ENCODE data around the gene FBP1. TPM values are rescaled to one million over a fixed set of nuclear protein-coding genes. Genes with fewer than 3 reads are reported as not detected.
A peak's percentile ranks its signal among the peaks of the same experiment; 100 is the strongest.

The FBP1 gene
- total RNA-seq, 1 experiment from 2014 or later, result 2.3 TPM

- H3K27me3 ChIP-seq (replicated peaks; ENCODE audit: control insufficient read depth, insufficient read depth, low read length), result no peaks in the 10 kb centered on the region
- no peaks in the 10 kb centered on the region for H3K9me3 Mint-ChIP-seq (ENCODE audit: unreplicated experiment)
- intact Hi-C loops (cut with micrococcal nuclease; ENCODE audit: unreplicated experiment), result no loop called here
- TF ChIP-seq CTCF (IDR thresholded peaks at IDR 0.05; ENCODE audit: insufficient read depth in 1 of 2, low read depth in 1 of 2, low read length in 1 of 2, severe bottlenecking in 1 of 2, unreplicated experiment in 1 of 2), result no peak
- no peak overlapping the region for H3K4me3 ChIP-seq (ENCODE audit: low read depth, low read length)
- BruUV-seq (replicated peaks), result no TSS peak
- POLR2A ChIA-PET, result no interaction called here
- no peaks in the 10 kb centered on the region for H3K36me3 ChIP-seq (ENCODE audit: control insufficient read depth, insufficient read depth, low read length)
- no peak for DNase-seq
- no peaks in the 10 kb centered on the region for H3K9me3 ChIP-seq
- H3K4me1 Mint-ChIP-seq (ENCODE audit: low read depth, unreplicated experiment), result no peaks in the 10 kb centered on the region
- H3K4me1 ChIP-seq, result no peaks in the 10 kb centered on the region
- H3K27me3 Mint-ChIP-seq (ENCODE audit: insufficient read depth, unreplicated experiment), result no peaks in the 10 kb centered on the region
- CTCF ChIA-PET, result interaction anchor here (1.0 kb wide), 1 partner anchor 70 kb away, joined by 3 read pairs; the partner anchor contains the start of gene PCAT7
- H3K36me3 Mint-ChIP-seq (ENCODE audit: insufficient read depth, unreplicated experiment), result no peaks in the 10 kb centered on the region
- H3K27ac Mint-ChIP-seq (ENCODE audit: unreplicated experiment), result no peak overlapping the region
- H3K4me3 Mint-ChIP-seq (ENCODE audit: unreplicated experiment), result no peak overlapping the region
Observed at GRCh38 chr9:94624629-94625028, 14.7 kb downstream of the FBP1 start.

- H3K27me3 ChIP-seq (replicated peaks; ENCODE audit: control insufficient read depth, insufficient read depth, low read length), result no peaks in the 10 kb centered on the region
- H3K4me3 Mint-ChIP-seq (ENCODE audit: unreplicated experiment), result no peak overlapping the region
- ChIA-PET CTCF (interaction anchor here (1.2 kb wide), 2 partner anchors 46 to 69 kb away, joined by 3 to 16 read pairs; partner anchors contain the start of gene PCAT7), POLR2A (no interaction called here)
- H3K4me1 ChIP-seq, result no peaks in the 10 kb centered on the region; the same call in 1 of the 2 replicates
- no peaks in the 10 kb centered on the region for H3K4me1 Mint-ChIP-seq (ENCODE audit: low read depth, unreplicated experiment)
- H3K27ac Mint-ChIP-seq (ENCODE audit: unreplicated experiment), result no peak overlapping the region
- H3K4me3 ChIP-seq (ENCODE audit: low read depth, low read length), result no peak overlapping the region
- BruUV-seq (replicated peaks), result no TSS peak
- no peaks in the 10 kb centered on the region for H3K36me3 Mint-ChIP-seq (ENCODE audit: insufficient read depth, unreplicated experiment)
- peak; percentile 67 to 72 for DNase-seq
- intact Hi-C loops (cut with micrococcal nuclease; ENCODE audit: unreplicated experiment), result loop anchor here (1.0 kb wide), 1 partner anchor 69 kb away; no protein-coding TSS in a partner anchor
- H3K9me3 ChIP-seq, result no peaks in the 10 kb centered on the region
- H3K36me3 ChIP-seq (ENCODE audit: control insufficient read depth, insufficient read depth, low read length), result no peaks in the 10 kb centered on the region
- TF ChIP-seq CTCF (IDR thresholded peaks at IDR 0.05; ENCODE audit: insufficient read depth in 1 of 2, low read depth in 1 of 2, low read length in 1 of 2, severe bottlenecking in 1 of 2, unreplicated experiment in 1 of 2), result peak; percentile 52 to 71
- no peaks in the 10 kb centered on the region for H3K27me3 Mint-ChIP-seq (ENCODE audit: insufficient read depth, unreplicated experiment)
- H3K9me3 Mint-ChIP-seq (ENCODE audit: unreplicated experiment), result no peaks in the 10 kb centered on the region
Observed at GRCh38 chr9:94623253-94623652, 16.1 kb downstream of the FBP1 start.

- no peak for TF ChIP-seq CTCF (IDR thresholded peaks at IDR 0.05; ENCODE audit: insufficient read depth in 1 of 2, low read depth in 1 of 2, low read length in 1 of 2, severe bottlenecking in 1 of 2, unreplicated experiment in 1 of 2)
- no peaks in the 10 kb centered on the region for H3K27me3 Mint-ChIP-seq (ENCODE audit: insufficient read depth, unreplicated experiment)
- no peaks in the 10 kb centered on the region for H3K27me3 ChIP-seq (replicated peaks; ENCODE audit: control insufficient read depth, insufficient read depth, low read length)
- no peak overlapping the region for H3K4me3 Mint-ChIP-seq (ENCODE audit: unreplicated experiment)
- ChIA-PET CTCF (interaction anchor here (1.2 kb wide), 1 partner anchor 47 kb away, joined by 3 read pairs; no protein-coding TSS in a partner anchor), POLR2A (no interaction called here)
- intact Hi-C loops (cut with micrococcal nuclease; ENCODE audit: unreplicated experiment), result no loop called here
- H3K4me1 Mint-ChIP-seq (ENCODE audit: low read depth, unreplicated experiment), result no peaks in the 10 kb centered on the region
- H3K9me3 ChIP-seq, result no peaks in the 10 kb centered on the region
- H3K36me3 ChIP-seq (ENCODE audit: control insufficient read depth, insufficient read depth, low read length), result no peaks in the 10 kb centered on the region
- no peaks in the 10 kb centered on the region for H3K9me3 Mint-ChIP-seq (ENCODE audit: unreplicated experiment)
- H3K27ac Mint-ChIP-seq (ENCODE audit: unreplicated experiment), result no peak overlapping the region
- no peak for DNase-seq
- no TSS peak for BruUV-seq (replicated peaks)
- no peaks in the 10 kb centered on the region for H3K36me3 Mint-ChIP-seq (ENCODE audit: insufficient read depth, unreplicated experiment)
- H3K4me1 ChIP-seq, result no peaks in the 10 kb centered on the region; the same call in 1 of the 2 replicates
- H3K4me3 ChIP-seq (ENCODE audit: low read depth, low read length), result no peak overlapping the region
Observed at GRCh38 chr9:94622087-94622800, 17.1 kb downstream of the FBP1 start.
